ENCODE measurements around the gene ALOX15. TPM values are rescaled to one million over a fixed set of nuclear protein-coding genes. Genes with fewer than 3 reads are reported as not detected.
"Not testable (repeated sequence)": the region's sequence is repeated elsewhere in the genome, so short reads cannot be mapped to it uniquely, and the experiment has no call there.

Gene ALOX15
- total RNA-seq: not detected

DNA sequence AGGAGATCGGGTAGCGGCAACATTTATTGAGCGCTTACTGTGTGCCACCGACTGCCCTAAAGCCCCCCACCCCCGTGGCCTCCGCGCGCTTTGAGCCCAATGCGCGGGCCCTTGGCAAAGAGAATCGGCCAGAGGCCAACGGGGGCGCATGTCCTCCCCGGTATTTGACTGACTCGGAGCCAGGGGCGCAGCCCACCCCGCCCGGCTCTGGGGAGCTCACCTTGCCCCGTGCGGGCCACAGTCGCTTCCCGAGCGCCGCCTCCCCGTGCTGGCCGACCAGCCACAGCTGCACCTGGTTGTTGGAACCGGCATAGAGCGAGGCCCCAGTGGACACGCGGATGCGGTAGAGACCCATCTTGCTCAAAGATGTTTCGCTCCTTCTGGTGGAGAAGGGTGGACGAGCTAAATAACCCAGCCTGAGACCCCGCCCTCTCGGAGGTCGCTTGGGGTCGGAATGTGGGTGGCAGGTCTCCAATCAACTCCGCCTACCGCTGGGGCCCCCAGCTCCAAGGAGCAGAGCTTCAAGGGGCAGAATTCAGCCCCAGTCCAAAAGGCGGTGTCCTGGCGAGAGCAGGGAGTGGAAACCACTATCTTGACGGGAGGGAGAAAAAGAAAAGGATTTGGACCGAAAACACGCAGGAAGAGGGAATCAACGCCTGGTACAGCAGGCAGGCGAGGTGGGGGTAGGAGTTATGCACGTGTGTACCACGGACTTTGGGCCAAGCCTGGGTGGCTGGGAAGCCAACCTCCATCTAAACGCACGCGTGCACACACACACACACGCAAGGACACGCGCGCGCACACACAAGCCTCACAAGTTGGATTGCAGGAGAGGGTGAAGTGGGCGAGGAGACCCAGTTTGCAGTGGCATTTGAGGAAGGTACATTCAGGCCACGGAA is at the start of gene ALOX15:
Gene ALOX15 (minus strand): TSS at position 382 of the 899 bp plus-strand sequence. CDS start 27 bp downstream, at position 355.
- H3K4me3 ChIP-seq: peak within 1 kb of the TSS in 1 of 4 donors; percentile 7
- H3K27me3 ChIP-seq: peaks cover 0 to 79% (median 29%) of the 10 kb centered on the region in 4 donors
- WGBS: 23% methylated on average over 31 of the region's 58 CpGs
- intact Hi-C loops (cut with DNase I): no loop called here
- no peak for DNase-seq (ENCODE audit: extremely low spot score)
- no peaks in the 10 kb centered on the region for H3K36me3 ChIP-seq
- peaks cover 0 to 4% (median 0%) of the 10 kb centered on the region in 4 donors for H3K9me3 ChIP-seq
- no peak for TF ChIP-seq POLR2AphosphoS5 (IDR thresholded peaks at IDR 0.05)
- TF ChIP-seq POLR2A (IDR thresholded peaks at IDR 0.05; ENCODE audit: low read depth): no peak
- TF ChIP-seq EP300 (IDR thresholded peaks at IDR 0.05): no peak
- TF ChIP-seq, protein P1, sequence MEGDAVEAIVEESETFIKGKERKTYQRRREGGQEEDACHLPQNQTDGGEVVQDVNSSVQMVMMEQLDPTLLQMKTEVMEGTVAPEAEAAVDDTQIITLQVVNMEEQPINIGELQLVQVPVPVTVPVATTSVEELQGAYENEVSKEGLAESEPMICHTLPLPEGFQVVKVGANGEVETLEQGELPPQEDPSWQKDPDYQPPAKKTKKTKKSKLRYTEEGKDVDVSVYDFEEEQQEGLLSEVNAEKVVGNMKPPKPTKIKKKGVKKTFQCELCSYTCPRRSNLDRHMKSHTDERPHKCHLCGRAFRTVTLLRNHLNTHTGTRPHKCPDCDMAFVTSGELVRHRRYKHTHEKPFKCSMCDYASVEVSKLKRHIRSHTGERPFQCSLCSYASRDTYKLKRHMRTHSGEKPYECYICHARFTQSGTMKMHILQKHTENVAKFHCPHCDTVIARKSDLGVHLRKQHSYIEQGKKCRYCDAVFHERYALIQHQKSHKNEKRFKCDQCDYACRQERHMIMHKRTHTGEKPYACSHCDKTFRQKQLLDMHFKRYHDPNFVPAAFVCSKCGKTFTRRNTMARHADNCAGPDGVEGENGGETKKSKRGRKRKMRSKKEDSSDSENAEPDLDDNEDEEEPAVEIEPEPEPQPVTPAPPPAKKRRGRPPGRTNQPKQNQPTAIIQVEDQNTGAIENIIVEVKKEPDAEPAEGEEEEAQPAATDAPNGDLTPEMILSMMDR (IDR thresholded peaks at IDR 0.05): no peak
- peaks cover 8 to 18% (median 17%) of the 10 kb centered on the region in 4 donors for H3K4me1 ChIP-seq
- H3K27ac ChIP-seq (replicated peaks in 1 of 4): no peak within 1 kb of the TSS

DNA sequence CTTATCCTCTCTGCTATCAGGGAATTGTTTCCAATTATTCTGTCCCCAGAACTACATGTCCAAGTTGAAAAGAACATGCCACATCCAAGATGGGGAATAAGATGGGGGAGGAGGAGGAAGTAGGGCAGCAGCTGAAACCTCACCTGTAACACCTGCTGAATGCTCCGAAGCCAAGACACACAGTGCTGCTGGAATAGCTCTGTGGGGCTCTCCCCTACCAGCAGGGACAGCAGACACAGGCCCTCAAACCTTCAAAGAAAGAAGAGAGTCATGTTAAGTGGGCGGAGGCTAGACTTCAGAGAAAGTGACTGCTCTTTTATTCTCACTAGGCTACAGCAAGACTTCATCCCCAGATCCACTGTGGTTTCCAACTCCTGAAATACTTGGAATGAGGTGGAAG is 49.3 kb upstream of the ALOX15 start:
- H3K9me3 ChIP-seq: no peaks in the 10 kb centered on the region

DNA sequence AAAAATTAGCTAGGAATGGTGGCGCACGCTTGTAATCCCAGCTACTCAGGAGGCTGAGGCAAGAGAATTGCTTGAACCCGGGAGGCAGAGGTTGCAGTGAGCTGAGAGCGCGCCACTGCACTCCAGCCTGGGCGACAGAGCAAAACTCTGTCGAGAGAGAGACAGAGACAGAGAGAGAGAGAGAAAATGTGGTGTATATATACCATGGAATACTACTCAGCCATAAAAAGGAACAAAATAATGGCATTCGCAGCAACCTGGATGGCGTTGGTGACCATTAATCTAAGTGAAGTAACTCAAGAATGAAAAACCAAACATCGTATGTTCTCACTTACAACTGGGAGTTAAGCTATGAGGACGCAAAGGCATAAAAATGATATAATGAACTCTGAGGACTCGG is 48.4 kb upstream of the ALOX15 start:
- intact Hi-C loops (cut with DNase I): not testable (repeated sequence)
- 90% methylated on average over 12 of the region's 12 CpGs for WGBS

More for the DNA sequence above, 49.3 kb upstream of the ALOX15 start:
- peaks cover 9 to 42% (median 25%) of the 10 kb centered on the region in 4 donors for H3K36me3 ChIP-seq
- no peak overlapping the region for H3K4me3 ChIP-seq
- H3K27me3 ChIP-seq: no peaks in the 10 kb centered on the region
- peaks cover 0 to 16% (median 15%) of the 10 kb centered on the region in 4 donors for H3K4me1 ChIP-seq
- peak overlapping the region in 1 of 4 donors; percentile 62 for H3K27ac ChIP-seq (replicated peaks in 1 of 4)
- DNase-seq (ENCODE audit: extremely low spot score): no peak
- no peak for TF ChIP-seq EP300 (IDR thresholded peaks at IDR 0.05)
- TF ChIP-seq POLR2AphosphoS5 (IDR thresholded peaks at IDR 0.05): no peak
- TF ChIP-seq POLR2A (IDR thresholded peaks at IDR 0.05; ENCODE audit: low read depth): no peak
- TF ChIP-seq, protein P1 (IDR thresholded peaks at IDR 0.05): no peak
- 91% methylated on average over 2 of the region's 2 CpGs for WGBS
- intact Hi-C loops (cut with DNase I): no loop called here

DNA sequence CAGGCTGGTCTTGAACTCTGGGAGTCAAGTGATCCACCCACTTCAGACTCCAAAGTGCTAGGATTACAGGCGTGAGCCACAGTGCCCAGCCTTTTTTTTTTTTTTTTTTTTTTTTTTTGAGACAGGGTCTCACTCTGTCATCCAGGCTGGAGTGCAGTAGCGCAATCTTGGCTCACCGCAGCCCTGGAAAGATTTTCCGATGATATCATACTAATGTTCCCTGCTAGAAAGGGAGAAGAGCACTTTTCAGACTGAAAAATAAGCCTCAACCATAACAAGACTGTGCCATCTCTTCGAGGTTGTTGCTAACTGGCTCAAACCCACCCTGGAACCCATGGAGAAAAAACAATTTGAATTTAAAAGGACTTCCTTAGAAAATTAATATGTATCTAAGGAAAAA is 42.3 kb upstream of the ALOX15 start:
- WGBS: 42% methylated on average over 5 of the region's 5 CpGs
- not testable (repeated sequence) for DNase-seq (ENCODE audit: extremely low spot score)
- peak overlapping the region; percentile 56 to 71 (median 61) for H3K27ac ChIP-seq (replicated peaks in 1 of 4)

More for the DNA sequence above, 48.4 kb upstream of the ALOX15 start:
- Histone ChIP-seq H3K36me3 (peaks cover 9 to 43% (median 24%) of the 10 kb centered on the region in 4 donors), H3K4me1 (peaks cover 0 to 16% (median 15%) of the 10 kb centered on the region in 4 donors)
- H3K4me3 ChIP-seq; DNase-seq (ENCODE audit: extremely low spot score); H3K27me3 ChIP-seq; H3K9me3 ChIP-seq; H3K27ac ChIP-seq (replicated peaks in 1 of 4): not testable (repeated sequence)

GRCh38 chr17:4679658-4680057 is 38.2 kb upstream of the ALOX15 start:
- Histone ChIP-seq H3K27me3 (no peaks in the 10 kb centered on the region), H3K36me3 (peaks cover 27 to 84% (median 73%) of the 10 kb centered on the region in 4 donors), H3K4me3 (no peak overlapping the region), H3K27ac (replicated peaks in 1 of 4) (no peak overlapping the region), H3K4me1 (peaks cover 0 to 18% (median 10%) of the 10 kb centered on the region in 4 donors), H3K9me3 (no peaks in the 10 kb centered on the region)
- WGBS: 85% methylated on average over 7 of the region's 7 CpGs
- TF ChIP-seq EP300 (IDR thresholded peaks at IDR 0.05): no peak
- TF ChIP-seq, protein P1 (IDR thresholded peaks at IDR 0.05): no peak
- no peak for TF ChIP-seq POLR2AphosphoS5 (IDR thresholded peaks at IDR 0.05)
- no peak for TF ChIP-seq POLR2A (IDR thresholded peaks at IDR 0.05; ENCODE audit: low read depth)
- intact Hi-C loops (cut with DNase I): no loop called here
- DNase-seq (ENCODE audit: extremely low spot score): no peak

More for the DNA sequence above, 42.3 kb upstream of the ALOX15 start:
- intact Hi-C loops (cut with DNase I); H3K27me3 ChIP-seq; H3K9me3 ChIP-seq; H3K4me3 ChIP-seq: not testable (repeated sequence)
- Histone ChIP-seq H3K36me3 (peaks cover 10 to 54% (median 40%) of the 10 kb centered on the region in 4 donors), H3K4me1 (peaks cover 0 to 12% (median 8%) of the 10 kb centered on the region in 4 donors)
- peak in 1 of 2 donors; percentile 13 for TF ChIP-seq POLR2AphosphoS5 (IDR thresholded peaks at IDR 0.05)

All from esophagus muscularis mucosa (tissue), 4 donors.